Upper lobe of right lung (tissue), 1 donor: ENCODE measurements around the gene NFKBIE. TPM values are rescaled to one million over a fixed set of nuclear protein-coding genes. Genes with fewer than 3 reads are reported as not detected.
A peak's percentile ranks its signal among the peaks of the same experiment; 100 is the strongest.

ENCODE experiments used
- ATAC-seq: fragments of 200-7000 bp; cut with Tn5 transposase; one replicate; pipeline ENCODE4 v1.9.1; 2020; ENCODE audit warnings: mild to moderate bottlenecking, moderate library complexity
- DNase-seq: peaks from one replicate; pipeline ENCODE4 v3.0.0-alpha.2; 2020
- H3K27ac ChIP-seq: fragments of 200-600 bp; one replicate; pipeline ENCODE4 v1.8.0; 2022
- H3K27me3 ChIP-seq: fragments of 200-600 bp; one replicate; pipeline ENCODE4 v1.8.0; 2022; ENCODE audit warnings: mild to moderate bottlenecking
- H3K36me3 ChIP-seq: fragments of 200-600 bp; one replicate; pipeline ENCODE4 v1.8.0; 2022
- H3K4me1 ChIP-seq: fragments of 200-600 bp; one replicate; pipeline ENCODE4 v1.8.0; 2022
- H3K4me3 ChIP-seq: fragments of 200-600 bp; one replicate; pipeline ENCODE4 v1.8.0; 2022; ENCODE audit warnings: mild to moderate bottlenecking
- H3K9me3 ChIP-seq: fragments of 200-600 bp; one replicate; pipeline ENCODE4 v1.8.0; 2022
- CTCF ChIP-seq: fragments of 200-600 bp; IDR thresholded peaks from one replicate; pipeline ENCODE4 v1.8.0; 2022; ENCODE audit warnings: antibody characterized with exemption
- intact Hi-C: fragments of 100-400 bp; cut with DNase I; formaldehyde crosslinking; loops from one replicate; pipeline ENCODE4 v1.11.0; 2022
- total RNA-seq: library from RNA; stranded (reverse); fragmentation: NEBNext Ultra II Directional; extraction: Animal tissue kit (Norgen Biotek cat#: 25700); gene quantifications from one replicate; pipeline ENCODE4 v1.2.1, GENCODE V29; 2021
- donor health status: DM: no; HTN: yes; CAD: no; lungs with severe emphysema.

NFKBIE gene
- total RNA-seq, 1 donor from 2014 or later = 7.1 TPM

GRCh38 chr6:44305200-44305725 is 39.9 kb upstream of the NFKBIE start:
- intact Hi-C loops = no loop called here
- H3K27ac ChIP-seq = no peak overlapping the region
- peaks cover 77% of the 10 kb centered on the region for H3K36me3 ChIP-seq
- H3K9me3 ChIP-seq = no peaks in the 10 kb centered on the region
- no peaks in the 10 kb centered on the region for H3K4me1 ChIP-seq
- no peak for TF ChIP-seq CTCF
- DNase-seq = no peak
- ATAC-seq = no peak
- H3K4me3 ChIP-seq = no peak overlapping the region
- no peaks in the 10 kb centered on the region for H3K27me3 ChIP-seq

GRCh38 chr6:44304282-44305199 is 39.2 kb upstream of the NFKBIE start:
- peak; percentile 73 for TF ChIP-seq CTCF
- intact Hi-C loops = no loop called here
- DNase-seq (no peak), ATAC-seq (peak; percentile 67)
- Histone ChIP-seq H3K27me3 (no peaks in the 10 kb centered on the region), H3K27ac (no peak overlapping the region), H3K4me1 (no peaks in the 10 kb centered on the region), H3K4me3 (no peak overlapping the region), H3K9me3 (no peaks in the 10 kb centered on the region), H3K36me3 (peaks cover 70% of the 10 kb centered on the region)

- H3K36me3 ChIP-seq = peaks cover 63% of the 10 kb centered on the region
These were observed 38.5 kb upstream of the NFKBIE start for GRCh38 chr6:44303842-44304241.

GRCh38 chr6:44302856-44303255 is 37.5 kb upstream of the NFKBIE start:
- ATAC-seq (no peak), DNase-seq (no peak)
- Histone ChIP-seq H3K27me3 (peaks cover 8% of the 10 kb centered on the region), H3K4me3 (no peak overlapping the region), H3K9me3 (no peaks in the 10 kb centered on the region), H3K4me1 (peaks cover 1% of the 10 kb centered on the region), H3K27ac (no peak overlapping the region), H3K36me3 (peaks cover 56% of the 10 kb centered on the region)
- intact Hi-C loops = no loop called here
- TF ChIP-seq CTCF = no peak

More at GRCh38 chr6:44303842-44304241, 38.5 kb upstream of the NFKBIE start:
- intact Hi-C loops = no loop called here
- ATAC-seq (no peak), DNase-seq (no peak)
- no peaks in the 10 kb centered on the region for H3K9me3 ChIP-seq
- no peak overlapping the region for H3K4me3 ChIP-seq
- H3K27me3 ChIP-seq = no peaks in the 10 kb centered on the region
- TF ChIP-seq CTCF = no peak
- H3K4me1 ChIP-seq = no peaks in the 10 kb centered on the region
- no peak overlapping the region for H3K27ac ChIP-seq

GRCh38 chr6:44301782-44302564 is 36.6 kb upstream of the NFKBIE start:
- Histone ChIP-seq H3K4me3 (no peak overlapping the region), H3K9me3 (no peaks in the 10 kb centered on the region), H3K27ac (no peak overlapping the region), H3K36me3 (peaks cover 51% of the 10 kb centered on the region), H3K4me1 (peaks cover 10% of the 10 kb centered on the region), H3K27me3 (peaks cover 17% of the 10 kb centered on the region)
- intact Hi-C loops = no loop called here
- ATAC-seq (no peak), DNase-seq (no peak)
- no peak for TF ChIP-seq CTCF
